ENCODE data around the gene FHOD1.

GRCh38 chr16:67210069-67210937 is 37.0 kb downstream of the FHOD1 start:
- TF ChIP-seq CTCF (IDR thresholded peaks at IDR 0.05; ENCODE audit: poor library complexity) (no peak), EZH2 (IDR thresholded peaks at IDR 0.05; ENCODE audit: borderline replicate concordance) (no peak)
